IMR-90 (cell line): Measurements from ENCODE around the gene OSBPL6. TPM values are rescaled to one million over a fixed set of nuclear protein-coding genes. Genes with fewer than 3 reads are reported as not detected.
"Not testable (repeated sequence)": the region's sequence is repeated elsewhere in the genome, so short reads cannot be mapped to it uniquely, and the experiment has no call there.

Experiments used
- ATAC-seq: fragments of 200-7000 bp; cut with Tn5 transposase; 2 replicates; pipeline ENCODE4 v1.9.1; 2020; ENCODE audit warnings: low read depth, mild to moderate bottlenecking, moderate library complexity
- BruUV-seq: library from RNA; stranded (reverse); fragments of 400-500 nt; replicated peaks from 2 replicates; lab custom pipeline; 2021; lab: Mats Ljungman, UMichigan
- CTCF ChIA-PET: fragments of 300-600 bp; formaldehyde crosslinking; extraction: SDS; loops from one replicate; lab custom pipeline; 2021; ENCODE audit warnings: antibody characterized with exemption; lab: Yijun Ruan, JAX
- POLR2A ChIA-PET: fragments of 300-600 bp; sonication (Branson Sonifier 250); formaldehyde crosslinking; loops from one replicate; lab custom pipeline; 2022; ENCODE audit warnings: antibody characterized with exemption; ENCODE audit not compliant: unreplicated experiment; lab: Charles Lee
- DNase-seq: peaks from one replicate; pipeline ENCODE4 v3.0.0; 2013
- H2AFZ ChIP-seq: replicated peaks from 2 replicates; pipeline ENCODE3; 2013; ENCODE audit warnings: low read length, mild to moderate bottlenecking; ENCODE audit not compliant: poor library complexity
- H2AK5ac ChIP-seq: 2 replicates; pipeline ENCODE4 v1.6.1; 2013; ENCODE audit warnings: low read depth, low read length, inconsistent platforms
- H2AK9ac ChIP-seq: replicated peaks from 2 replicates; pipeline ENCODE3; 2013; ENCODE audit warnings: mild to moderate bottlenecking, low read depth, low read length, moderate library complexity; ENCODE audit not compliant: poor library complexity
- H2BK120ac ChIP-seq: 2 replicates; pipeline ENCODE4 v1.6.1; 2013; ENCODE audit warnings: low read depth, low read length, inconsistent platforms
- H2BK15ac ChIP-seq: 3 replicates; pipeline ENCODE4 v1.6.1; 2013; ENCODE audit warnings: low read depth, low read length, inconsistent platforms
- H2BK20ac ChIP-seq: 2 replicates; pipeline ENCODE4 v1.6.1; 2013; ENCODE audit warnings: low read depth, mild to moderate bottlenecking, inconsistent platforms, low read length, moderate library complexity
- H2BK5ac ChIP-seq: 2 replicates; pipeline ENCODE4 v1.6.1; 2013; ENCODE audit warnings: mild to moderate bottlenecking, low read depth, low read length, inconsistent platforms; ENCODE audit not compliant: poor library complexity, severe bottlenecking
- H3K14ac ChIP-seq: replicated peaks from 2 replicates; pipeline ENCODE4 v1.6.1; 2013; ENCODE audit warnings: low read depth, low read length, inconsistent platforms
- H3K18ac ChIP-seq: 2 replicates; pipeline ENCODE4 v1.6.1; 2013; ENCODE audit warnings: low read depth, low read length, control low read depth
- H3K23ac ChIP-seq: 2 replicates; pipeline ENCODE4 v1.6.1; 2013; ENCODE audit warnings: low read depth, low read length, inconsistent platforms
- H3K27ac ChIP-seq: 2 replicates; pipeline ENCODE4 v1.5.1; 2013; ENCODE audit warnings: mild to moderate bottlenecking, control low read depth, low read length; ENCODE audit not compliant: insufficient read depth
- H3K27me3 ChIP-seq: 2 replicates; pipeline ENCODE4 v1.6.1; 2013; ENCODE audit warnings: low read length; ENCODE audit not compliant: control insufficient read depth, insufficient read depth
- H3K36me3 ChIP-seq: 2 replicates; pipeline ENCODE4 v1.6.1; 2013; ENCODE audit warnings: low read length, mixed read lengths; ENCODE audit not compliant: control insufficient read depth, insufficient read depth
- H3K4ac ChIP-seq: 2 replicates; pipeline ENCODE4 v1.6.1; 2013; ENCODE audit warnings: low read depth, low read length, inconsistent platforms
- H3K4me1 ChIP-seq: 2 replicates; pipeline ENCODE4 v1.6.1; 2013; ENCODE audit warnings: low read length, mixed read lengths; ENCODE audit not compliant: control insufficient read depth, insufficient read depth
- H3K4me2 ChIP-seq: 2 replicates; pipeline ENCODE4 v1.6.1; 2013; ENCODE audit warnings: low read depth, mild to moderate bottlenecking, control low read depth, low read length, moderate library complexity
- H3K4me3 ChIP-seq: 2 replicates; pipeline ENCODE4 v1.5.1; 2013; ENCODE audit warnings: low read depth, mild to moderate bottlenecking, control low read depth, low read length, moderate library complexity; ENCODE audit not compliant: insufficient read depth
- H3K56ac ChIP-seq: 2 replicates; pipeline ENCODE4 v1.6.1; 2013; ENCODE audit warnings: low read length, inconsistent platforms; ENCODE audit not compliant: insufficient read depth; ENCODE audit errors: extremely low read depth
- H3K79me1 ChIP-seq, 2 experiments: 2 replicates each; pipeline ENCODE4 v1.6.1; 2013; ENCODE audit warnings: low read length in 2 of 2, inconsistent platforms in 1 of 2, low read depth in 1 of 2
- H3K9ac ChIP-seq: 2 replicates; pipeline ENCODE4 v1.6.1; 2013; ENCODE audit warnings: low read depth, low read length, control low read depth
- H3K9me1 ChIP-seq: 2 replicates; pipeline ENCODE4 v1.6.1; 2013; ENCODE audit warnings: low read length, inconsistent platforms; ENCODE audit not compliant: insufficient read depth
- H3K9me3 ChIP-seq: 2 replicates; pipeline ENCODE4 v1.6.1; 2013; ENCODE audit warnings: low read length; ENCODE audit not compliant: control insufficient read depth, insufficient read depth
- H4K20me1 ChIP-seq: 2 replicates; pipeline ENCODE4 v1.6.1; 2013; ENCODE audit warnings: low read length, inconsistent platforms; ENCODE audit not compliant: insufficient read depth
- H4K5ac ChIP-seq: 2 replicates; pipeline ENCODE4 v1.6.1; 2013; ENCODE audit warnings: mild to moderate bottlenecking, low read depth, low read length, control low read depth
- H4K8ac ChIP-seq, 2 experiments: 2 replicates each; pipeline ENCODE4 v1.6.1; 2013; ENCODE audit warnings: low read depth in 2 of 2, low read length in 2 of 2, control low read depth in 1 of 2, inconsistent platforms in 1 of 2
- H4K91ac ChIP-seq: 2 replicates; pipeline ENCODE4 v1.6.1; 2013; ENCODE audit warnings: low read depth, low read length, inconsistent platforms; ENCODE audit not compliant: insufficient read depth
- POLR2A ChIP-seq: IDR thresholded peaks from 2 replicates; pipeline ENCODE4 v1.6.1; 2012; ENCODE audit warnings: mild to moderate bottlenecking, low read depth, low read length
- RAD21 ChIP-seq: IDR thresholded peaks from 2 replicates; pipeline ENCODE4 v1.6.1; 2012; ENCODE audit warnings: low read length, improper control_type of control experiment
- WGBS, 2 experiments: methylation state at CpG; one replicate each; pipeline versions ENCODE4 v1.1.5 to v1.1.7; 2013; ENCODE audit warnings: missing lambda C conversion rate in 2 of 2; ENCODE audit not compliant: insufficient read length in 1 of 2; ENCODE audit errors: extremely low coverage in 2 of 2; 5-methylcytosine and 5-hydroxymethylcytosine counted together
- dilution Hi-C: fragments of 300-500 bp; cut with HindIII; formaldehyde crosslinking; loops from one replicate; pipeline ENCODE4 v1.14.3; 2018; ENCODE audit warnings: low sequenced_read_pairs; ENCODE audit not compliant: unreplicated experiment
- in situ Hi-C: fragments of 300-500 bp; cut with MboI; formaldehyde crosslinking; loops from 3 replicates; pipeline ENCODE4 v1.14.3; 2019; ENCODE audit warnings: low sequenced_read_pairs, inconsistent platforms, mixed read lengths
- intact Hi-C: fragments of 100-400 bp; cut with micrococcal nuclease; formaldehyde crosslinking; loops from 2 replicates; pipeline ENCODE4 v1.10.0; 2022
- polyA plus RNA-seq, 3 experiments: library from polyadenylated mRNA; depleted of rRNA; stranded (reverse); fragments of >200 nt; gene quantifications; 2 replicates each; pipeline ENCODE4 v1.2.3, GENCODE V29; 2012; ENCODE audit warnings: low replicate concordance in 1 of 3
- total RNA-seq: library from RNA; depleted of rRNA; stranded (reverse); fragments of >200 nt; gene quantifications from 2 replicates; pipeline ENCODE4 v1.2.3, GENCODE V29; 2012

Gene OSBPL6
- total and polyA plus RNA-seq, 2 of the 4 experiments (the other 2 are of a cell fraction) = 3.2 to 3.7 TPM

DNA sequence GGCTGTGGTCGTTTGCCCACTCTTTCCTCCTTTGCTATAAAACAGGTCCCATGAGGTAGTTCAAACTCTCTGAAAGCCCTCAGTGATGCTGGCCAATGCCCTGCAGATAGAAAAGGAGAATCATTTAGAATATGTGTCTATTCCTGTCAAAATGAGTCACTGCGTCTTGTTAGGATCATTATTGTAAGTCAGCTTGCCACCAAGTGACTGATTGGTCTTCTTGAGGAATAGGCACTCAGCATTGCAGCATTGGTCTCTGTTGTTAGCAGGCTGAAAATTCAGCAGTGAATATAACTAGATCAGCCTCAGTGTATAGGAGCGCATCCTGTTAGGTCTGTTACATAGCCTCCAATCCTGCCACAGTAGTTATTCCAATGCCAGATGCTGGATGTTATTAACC lies 227.8 kb downstream of the OSBPL6 start:
- Histone ChIP-seq H2BK15ac (no peak overlapping the region), H4K5ac (no peak overlapping the region), H3K27ac (no peak overlapping the region), H2AFZ (no peak overlapping the region), H2AK5ac (no peak overlapping the region), H2BK5ac (no peak overlapping the region), H4K91ac (no peak overlapping the region), H4K20me1 (no peaks in the 10 kb centered on the region), H3K4me2 (no peak overlapping the region), H3K27me3 (no peaks in the 10 kb centered on the region), H2BK120ac (no peak overlapping the region), H3K9me1 (peaks cover 3% of the 10 kb centered on the region; the same call in 1 of the 2 replicates), H3K9me3 (peaks cover 2% of the 10 kb centered on the region; the same call in 1 of the 2 replicates), H2BK20ac (no peak overlapping the region), H4K8ac (no peak overlapping the region), H3K9ac (no peak overlapping the region), H3K79me1 (peaks cover 22 to 35% of the 10 kb centered on the region in 2 experiments), H3K4me1 (0 out of 2 replicates have a peak, but pooled peaks cover 2% of the 10 kb centered on the region), H3K23ac (no peak overlapping the region), H3K4me3 (no peak overlapping the region), H3K18ac (no peak overlapping the region), H3K56ac (no peak overlapping the region), H2AK9ac (no peak overlapping the region), H3K36me3 (no peaks in the 10 kb centered on the region), H3K4ac (no peak overlapping the region), H3K14ac (no peak overlapping the region)
- dilution Hi-C loops = no loop called here
- ATAC-seq = no peak
- in situ Hi-C loops = no loop called here
- DNase-seq = no peak
- no CpG with 5 or more reads among the region's 3 CpGs for WGBS, 2 experiments
- intact Hi-C loops = no loop called here
- no TSS peak for BruUV-seq
- CTCF ChIA-PET = no interaction called here
- TF ChIP-seq POLR2A = no peak
- TF ChIP-seq RAD21 = no peak
- POLR2A ChIA-PET = no interaction called here

DNA sequence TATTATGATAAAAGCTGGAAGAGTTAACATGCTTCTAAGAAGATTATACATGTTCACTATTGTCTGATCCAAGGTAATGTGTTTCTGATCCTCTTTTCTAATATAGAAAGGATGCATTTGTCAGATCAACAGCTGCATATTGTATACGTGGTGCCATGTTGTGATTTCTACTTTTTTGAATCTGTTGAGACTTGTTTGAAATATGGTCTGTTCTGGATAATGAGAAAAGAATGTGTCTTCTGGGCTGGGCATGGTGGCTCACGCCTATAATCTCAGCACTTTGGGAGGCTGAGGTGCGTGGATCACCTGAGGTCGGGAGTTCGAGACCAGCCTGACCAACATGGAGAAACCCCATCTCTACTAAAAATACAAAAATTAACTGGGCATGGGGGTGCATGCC lies 229.4 kb downstream of the OSBPL6 start:
- in situ Hi-C loops, dilution Hi-C loops: not testable (repeated sequence)
- CTCF ChIA-PET = interaction anchor here (1.5 kb wide), 1 partner anchor 9 kb away, joined by 5 read pairs; no protein-coding TSS in a partner anchor

More for the DNA sequence above, 229.4 kb downstream of the OSBPL6 start:
- H3K4me2 ChIP-seq, H3K14ac ChIP-seq, H3K27ac ChIP-seq, H3K9ac ChIP-seq, H3K4ac ChIP-seq, H4K91ac ChIP-seq, H4K5ac ChIP-seq, H3K56ac ChIP-seq, H3K4me3 ChIP-seq, H3K4me1 ChIP-seq, H3K18ac ChIP-seq, H4K8ac ChIP-seq, H2BK5ac ChIP-seq, H2BK20ac ChIP-seq, H2AK5ac ChIP-seq, H3K27me3 ChIP-seq, H3K23ac ChIP-seq, H4K20me1 ChIP-seq, H2AK9ac ChIP-seq, H3K36me3 ChIP-seq, ATAC-seq, DNase-seq, intact Hi-C loops, H3K9me3 ChIP-seq, POLR2A ChIA-PET, H2BK120ac ChIP-seq, H2BK15ac ChIP-seq, BruUV-seq, H2AFZ ChIP-seq: not testable (repeated sequence)
- no CpG with 5 or more reads among the region's 5 CpGs for WGBS, 2 experiments
- Histone ChIP-seq H3K79me1 (peaks cover 22 to 41% of the 10 kb centered on the region in 2 experiments), H3K9me1 (peaks cover 10% of the 10 kb centered on the region; the same call in 1 of the 2 replicates)
